ENCODE results near the gene UHRF1.
"Not testable (repeated sequence)": the region's sequence is repeated elsewhere in the genome, so short reads cannot be mapped to it uniquely, and the experiment has no call there.

Gene UHRF1

DNA sequence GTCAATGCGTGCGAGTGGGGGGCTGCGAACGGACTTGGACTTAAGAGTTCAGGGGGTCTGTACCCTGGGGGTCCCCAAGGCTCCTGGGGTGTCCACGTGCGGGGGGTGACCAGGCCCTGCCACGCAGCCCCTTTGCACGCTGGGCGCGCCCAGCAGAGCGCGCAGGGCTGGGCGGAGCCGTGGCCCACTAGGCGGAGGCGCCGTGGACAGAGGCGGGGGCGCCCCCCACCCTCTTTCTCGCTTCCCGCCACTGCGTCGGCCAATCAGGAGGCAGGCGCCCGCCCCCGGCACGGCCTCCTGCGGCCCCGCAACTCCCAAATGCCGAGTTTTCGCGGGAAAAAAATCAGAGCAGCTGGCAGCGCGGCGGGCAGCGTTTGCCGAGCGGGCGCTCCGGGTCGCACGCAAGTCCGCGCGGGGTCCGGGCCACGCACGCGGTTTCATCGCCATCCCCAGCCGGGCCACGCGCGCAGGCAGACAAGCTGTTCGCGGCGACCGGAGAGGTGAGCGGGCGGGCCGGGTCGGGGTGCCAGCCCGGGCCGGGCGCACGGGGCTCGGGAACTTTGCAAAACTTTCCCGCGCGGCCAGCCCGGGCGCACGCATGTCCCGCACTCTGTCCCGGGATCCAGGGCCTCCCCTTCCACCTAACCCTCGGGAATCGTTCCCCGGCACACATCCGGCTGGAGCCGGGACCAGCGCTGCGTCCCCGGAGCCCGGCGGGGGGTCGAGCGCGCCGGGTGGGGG lies at the start of gene UHRF1:
UHRF1 (plus strand) TSS at position 346 of the 741 bp plus-strand sequence. CDS start 1,385 bp downstream, outside the sequence.
- peak in 1 of 2 experiments; percentile 65 for DNase-seq

DNA sequence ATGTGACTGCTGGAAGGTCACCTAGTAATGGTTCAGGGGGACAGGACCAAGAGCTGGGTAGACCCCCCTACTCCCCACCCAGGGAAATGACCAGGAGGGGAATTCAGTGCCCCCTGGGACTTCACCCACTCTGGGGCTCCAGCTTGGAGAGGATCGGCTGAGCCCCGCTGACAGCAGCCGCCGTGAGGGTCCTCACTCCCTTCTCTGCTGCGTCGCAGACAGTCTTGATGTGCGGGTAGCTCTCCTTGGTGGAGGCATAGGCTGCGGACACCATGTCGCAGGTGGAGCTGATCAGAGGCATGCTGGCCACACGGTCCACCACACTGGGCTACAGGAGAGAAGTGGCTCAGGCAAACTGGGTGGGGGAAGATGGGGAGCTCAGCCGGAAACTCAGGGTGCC lies 49.6 kb upstream of the UHRF1 start:
- DNase-seq = no peak

- DNase-seq = no peak
Measured at GRCh38 chr19:4861147-4861546, 48.2 kb upstream of the UHRF1 start.

GRCh38 chr19:4866595-4867424 lies 42.5 kb upstream of the UHRF1 start:
- peak in 1 of 2 experiments; percentile 32 for DNase-seq

DNA sequence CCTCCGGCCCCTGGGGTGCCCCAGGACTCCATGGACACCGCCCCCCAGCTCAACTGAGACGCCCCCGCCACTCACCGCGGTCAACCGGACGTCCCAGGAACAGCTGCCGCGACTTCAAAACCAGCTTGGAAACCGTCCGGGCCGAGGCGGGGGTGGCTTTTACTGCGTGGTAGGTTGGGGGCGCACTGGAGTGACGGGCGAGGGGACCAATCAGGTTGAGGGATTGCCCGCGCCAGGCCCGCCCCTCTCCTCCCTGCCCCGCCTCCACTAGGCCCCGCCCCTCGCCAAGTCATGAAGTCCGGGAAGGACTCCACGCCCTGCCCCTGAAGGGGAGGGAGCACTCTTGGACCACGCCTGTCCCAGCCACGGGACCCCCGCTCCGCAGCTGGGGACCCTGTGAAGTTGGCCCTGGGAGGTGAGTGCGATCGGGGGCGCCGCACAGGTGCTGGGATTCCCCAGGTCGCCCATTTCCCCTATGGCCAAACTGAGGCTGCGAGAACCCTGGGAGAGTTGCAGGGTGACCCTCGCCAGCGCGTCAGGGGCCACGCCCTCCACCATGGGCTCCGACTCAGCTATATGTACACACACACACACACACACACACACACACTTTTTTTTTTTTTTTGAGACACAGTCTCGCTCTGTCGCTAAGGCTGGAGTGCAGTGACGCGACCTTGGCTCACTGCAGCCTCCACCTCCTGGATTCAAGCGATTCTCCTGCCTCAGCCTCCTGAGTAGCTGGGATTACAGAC lies 41.6 kb upstream of the UHRF1 start, which contains the start of gene PLIN3:
PLIN3 (minus strand) TSS at position 134 of the 752 bp plus-strand sequence. CDS start 6,273 bp downstream, outside the sequence.
- DNase-seq = peak; percentile 90

DNA sequence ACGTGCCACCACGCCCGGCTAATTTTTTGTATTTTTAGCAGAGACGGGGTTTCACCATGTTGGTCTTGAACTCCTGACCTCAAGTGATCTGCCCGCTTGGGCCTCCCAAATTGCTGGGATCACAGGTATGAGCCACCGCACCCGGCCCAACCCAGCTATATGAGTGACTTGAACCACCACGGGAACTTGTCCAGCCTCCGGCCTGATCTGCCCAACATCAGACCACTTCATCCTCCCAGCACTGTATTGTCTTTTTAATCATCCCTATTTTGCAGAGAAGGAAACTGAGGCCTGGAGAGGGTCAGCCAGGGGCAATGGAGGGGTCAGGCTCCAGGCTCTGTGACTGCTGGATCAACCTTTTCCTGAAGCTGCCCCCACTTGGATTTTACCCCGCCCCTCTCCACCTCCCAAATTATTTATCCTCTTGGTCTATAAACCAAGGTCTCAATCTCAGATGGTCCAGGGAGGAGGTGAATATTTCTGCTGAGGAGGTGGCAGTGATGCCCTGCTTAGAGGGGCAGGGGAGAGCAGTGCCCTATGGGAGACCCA lies 40.9 kb upstream of the UHRF1 start:
- no peak for DNase-seq

DNA sequence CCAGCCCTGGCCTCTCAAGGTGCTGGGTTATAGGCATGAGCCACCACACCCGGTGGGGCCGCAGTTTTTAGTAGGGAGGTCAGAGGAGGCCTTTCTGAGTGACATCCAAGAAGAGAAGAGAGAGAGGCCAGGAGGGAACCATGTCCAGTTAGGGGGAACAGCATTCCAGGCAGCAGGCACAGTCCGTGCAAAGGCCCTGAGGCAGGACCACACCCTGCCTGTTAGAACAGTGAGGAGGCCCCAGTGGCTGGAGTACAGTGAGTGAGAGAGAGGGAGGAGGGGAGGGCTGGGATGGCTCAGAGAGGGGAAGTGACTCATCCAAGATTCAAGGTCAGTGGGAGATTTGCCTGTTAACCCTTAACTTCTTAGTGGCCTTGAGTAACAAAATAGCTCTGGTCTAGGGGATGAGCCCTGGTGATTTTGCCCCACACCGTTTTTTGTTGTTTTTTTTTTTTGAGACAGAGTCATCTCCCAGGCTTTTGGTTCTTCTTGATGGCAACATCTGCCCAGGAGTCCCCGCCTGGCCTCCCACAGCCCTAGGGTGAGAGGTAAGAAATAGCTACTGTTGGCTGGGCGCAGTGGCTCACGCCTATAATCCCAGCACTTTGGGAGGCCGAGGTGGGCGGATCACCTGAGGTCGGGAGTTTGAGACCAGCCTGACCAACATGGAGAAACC lies 39.1 kb upstream of the UHRF1 start:
- DNase-seq = peak; percentile 86 to 97

DNA sequence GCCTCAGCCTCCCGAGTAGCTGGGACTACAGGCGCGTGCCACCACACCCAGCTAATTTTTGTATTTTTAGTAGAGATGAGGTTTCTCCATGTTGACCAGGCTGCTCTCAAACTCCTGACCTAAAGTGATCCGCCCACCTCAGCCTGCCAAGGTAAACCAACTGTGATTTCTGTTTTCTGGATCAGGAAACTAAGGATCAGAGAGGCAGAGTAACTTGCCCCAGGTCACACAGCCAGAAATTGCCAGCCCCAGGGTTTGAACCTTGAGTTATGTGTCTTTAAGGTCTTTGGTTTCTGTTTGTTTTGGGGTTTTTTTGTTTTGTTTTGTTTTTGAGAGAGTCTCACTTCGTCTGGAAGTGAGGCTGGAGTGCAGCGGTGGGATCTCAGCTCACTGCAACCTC lies 37.6 kb upstream of the UHRF1 start:
- no peak for DNase-seq

DNA sequence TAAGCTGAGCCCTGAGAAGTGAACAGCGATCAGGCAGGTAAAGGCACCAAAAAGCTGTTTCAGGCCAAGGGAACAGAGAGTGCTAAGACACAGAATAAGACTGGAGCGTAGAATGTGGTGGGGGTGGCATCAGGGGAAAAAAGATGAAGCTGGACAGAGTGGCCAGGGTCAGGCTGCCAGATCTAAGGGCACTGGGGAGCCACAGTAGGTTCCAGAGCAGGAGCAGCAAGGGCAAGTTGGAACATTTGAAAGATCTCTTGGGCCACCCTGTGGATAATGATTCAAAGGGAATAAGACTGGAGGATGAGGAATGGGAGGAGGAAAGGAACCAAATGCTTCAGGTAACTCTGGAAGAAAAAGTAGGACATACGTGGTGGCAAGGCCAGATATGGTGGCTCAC lies 35.4 kb upstream of the UHRF1 start:
- no peak for DNase-seq

DNA sequence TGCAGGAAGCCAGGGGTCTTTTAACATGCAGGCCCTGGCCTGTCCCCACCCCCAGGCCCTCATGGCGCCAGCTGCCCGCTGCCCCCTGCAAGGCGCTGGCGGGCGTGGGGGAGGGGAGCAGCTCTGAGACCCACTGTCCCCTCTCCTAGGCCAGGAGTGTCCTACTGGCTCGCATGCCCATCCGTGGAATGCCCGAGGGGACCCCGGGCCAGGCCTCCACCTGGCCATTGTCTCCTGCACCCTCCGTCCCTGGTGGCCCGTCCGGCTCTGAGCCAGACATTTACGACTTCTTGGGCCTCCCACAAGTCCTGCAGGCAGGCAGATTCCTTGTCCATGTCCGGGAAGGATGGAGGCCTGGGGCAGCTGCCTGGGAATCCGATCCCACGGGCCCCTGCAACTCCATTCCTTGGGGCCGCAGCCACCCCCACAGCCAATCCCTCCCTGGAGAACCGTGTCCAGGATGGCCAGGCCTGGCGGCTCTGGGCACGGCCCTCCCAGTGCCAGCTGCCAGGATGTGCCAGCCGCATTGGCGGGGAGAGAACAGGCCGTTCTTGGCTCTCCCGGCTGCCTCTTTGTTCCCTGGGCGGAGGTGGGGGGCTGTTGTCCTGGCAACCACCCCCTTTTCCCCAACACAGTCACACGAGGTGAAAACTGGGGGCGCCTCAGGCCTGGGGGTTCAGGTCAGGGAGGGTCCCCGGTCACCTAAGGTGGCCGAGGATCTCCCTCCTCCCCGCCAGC lies 31.4 kb upstream of the UHRF1 start:
- no peak for DNase-seq

DNA sequence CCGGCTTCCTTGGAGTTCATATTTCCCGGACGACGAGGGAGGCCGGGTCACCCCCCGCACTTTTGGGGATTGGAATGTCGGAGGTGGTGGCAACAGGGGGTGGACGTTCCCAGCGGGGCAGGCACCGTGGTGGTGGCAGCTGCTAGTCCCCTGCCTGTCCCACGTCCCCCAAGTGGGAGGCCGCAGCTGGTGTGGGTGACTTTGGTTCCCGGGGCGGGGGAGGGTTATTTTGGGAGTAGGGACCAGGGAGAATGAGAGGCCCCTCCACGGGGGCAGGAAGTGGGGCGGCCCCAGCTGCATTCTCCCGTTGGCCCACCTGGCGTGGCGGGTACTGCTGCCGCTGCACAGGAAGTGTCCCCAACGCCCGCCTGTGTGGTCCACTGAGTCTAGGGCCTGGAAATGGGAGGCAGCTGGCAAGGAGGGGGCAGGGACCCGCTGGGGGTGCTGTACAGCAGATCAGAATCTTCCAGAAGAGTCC lies 30.8 kb upstream of the UHRF1 start:
- no peak for DNase-seq

DNA sequence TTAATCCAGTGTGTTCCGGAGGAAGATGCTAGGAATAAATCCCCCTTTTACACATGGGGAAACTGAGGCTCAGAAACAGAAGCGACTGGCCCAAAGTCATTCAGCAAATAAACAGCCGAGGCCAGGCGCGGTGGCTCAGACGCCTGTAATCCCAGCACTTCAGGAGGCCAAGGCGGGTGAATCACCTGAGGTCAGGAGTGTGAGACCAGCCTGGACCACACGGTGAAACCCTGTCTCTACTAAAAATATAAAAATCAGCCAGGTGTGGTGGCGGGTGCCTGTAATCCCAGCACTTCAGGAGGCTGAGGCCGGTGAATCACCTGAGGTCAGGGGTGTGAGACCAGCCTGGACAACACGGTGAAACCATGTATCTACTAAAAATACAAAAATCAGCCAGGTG lies 30.3 kb upstream of the UHRF1 start:
- no peak for DNase-seq

DNA sequence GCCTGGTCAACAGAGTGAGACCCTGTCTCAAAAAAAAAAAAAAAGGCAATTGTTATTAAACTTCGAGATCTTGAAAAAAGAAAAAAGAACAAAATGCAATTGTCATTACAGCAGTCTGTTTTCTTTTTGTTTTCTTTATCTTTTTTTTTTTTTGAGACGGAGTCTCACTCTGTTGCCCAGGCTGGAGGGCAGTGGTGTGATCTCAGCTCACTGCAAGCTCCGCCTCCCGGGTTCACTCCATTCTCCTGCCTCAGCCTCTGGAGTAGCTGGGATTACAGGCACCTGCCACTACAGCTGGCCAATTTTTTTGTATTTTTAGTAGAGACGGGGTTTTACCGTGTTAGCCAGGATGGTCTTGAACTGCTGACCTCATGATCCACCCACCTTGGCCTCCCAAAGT lies 26.4 kb upstream of the UHRF1 start:
- not testable (repeated sequence) for DNase-seq

GRCh38 chr19:4884993-4885392 lies 24.3 kb upstream of the UHRF1 start:
- not testable (repeated sequence) for DNase-seq

DNA sequence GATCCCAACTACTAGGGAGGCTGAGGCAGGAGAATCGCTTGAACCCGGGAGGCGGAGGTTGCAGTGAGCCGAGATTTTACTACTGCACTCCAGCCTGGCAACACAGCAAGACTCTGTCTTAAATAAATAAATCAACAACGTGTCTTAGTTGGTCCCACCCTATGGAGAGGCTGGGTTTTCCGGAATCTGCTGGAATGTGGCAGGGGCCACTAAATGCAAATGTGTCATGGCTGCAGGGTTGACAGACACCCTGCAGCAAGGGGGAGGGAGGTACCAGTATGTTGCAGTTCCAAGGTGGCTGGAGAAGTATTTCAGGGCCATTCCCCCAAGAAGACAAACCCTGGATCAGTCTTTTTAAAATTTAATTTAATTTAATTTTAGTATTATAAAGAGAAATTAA lies 21.5 kb upstream of the UHRF1 start:
- not testable (repeated sequence) for DNase-seq

DNA sequence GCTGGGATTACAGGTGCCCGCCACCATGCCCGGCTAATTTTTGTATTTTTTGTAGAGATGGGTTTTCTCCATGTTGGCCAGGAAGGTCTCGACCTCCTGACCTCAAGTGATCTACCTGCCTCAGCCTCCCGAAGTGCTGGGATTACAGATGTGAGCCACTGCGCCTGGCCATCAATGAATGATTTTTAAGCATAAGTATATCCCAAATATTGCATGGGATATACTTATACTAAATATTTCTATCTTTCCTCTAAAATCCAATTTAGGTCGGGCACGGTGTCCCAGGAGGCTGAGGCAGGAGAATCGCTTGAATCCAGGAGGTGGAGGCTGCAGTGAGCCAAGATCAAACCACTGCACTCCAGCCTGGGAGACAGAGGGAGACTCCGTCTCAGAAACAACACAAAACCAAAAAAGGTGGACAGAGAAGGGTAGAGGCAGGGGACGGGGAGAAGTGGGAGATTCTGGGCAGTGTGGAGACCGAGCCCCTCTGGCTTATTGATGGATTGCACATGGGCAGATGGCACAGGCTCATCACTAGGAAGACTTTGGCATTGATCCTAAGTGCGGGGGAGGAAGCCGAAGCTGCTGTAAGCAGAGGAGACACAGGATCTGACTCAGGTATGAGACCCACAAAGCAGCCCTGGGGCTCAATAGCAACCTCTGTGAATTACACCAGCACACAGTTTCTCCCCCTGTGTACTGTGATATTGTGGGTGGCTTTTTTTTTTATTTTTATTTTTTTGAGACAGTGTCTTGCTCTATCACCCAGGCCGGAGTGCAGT lies 20.1 kb upstream of the UHRF1 start:
- peak in 1 of 2 experiments; percentile 45 for DNase-seq

DNA sequence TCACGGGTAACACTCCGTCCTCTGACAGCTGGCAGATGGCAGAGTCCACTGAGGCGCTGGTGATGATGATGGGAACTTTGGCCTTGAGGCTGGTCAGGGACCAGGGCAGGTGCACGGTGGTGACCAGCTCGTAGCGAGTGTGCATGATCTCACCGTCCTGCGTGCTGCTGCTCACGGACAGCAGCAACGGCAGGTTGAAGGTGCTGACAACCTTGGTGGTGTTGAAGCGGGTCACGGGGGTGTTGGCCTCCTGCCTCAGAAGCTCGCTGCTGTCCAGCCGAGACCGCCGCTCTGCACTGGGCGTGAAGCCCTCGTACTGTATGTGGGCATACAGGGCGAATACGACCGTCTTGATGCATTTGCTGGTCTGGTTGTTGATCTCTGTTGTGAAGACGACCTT lies 18.2 kb upstream of the UHRF1 start:
- DNase-seq = no peak

DNA sequence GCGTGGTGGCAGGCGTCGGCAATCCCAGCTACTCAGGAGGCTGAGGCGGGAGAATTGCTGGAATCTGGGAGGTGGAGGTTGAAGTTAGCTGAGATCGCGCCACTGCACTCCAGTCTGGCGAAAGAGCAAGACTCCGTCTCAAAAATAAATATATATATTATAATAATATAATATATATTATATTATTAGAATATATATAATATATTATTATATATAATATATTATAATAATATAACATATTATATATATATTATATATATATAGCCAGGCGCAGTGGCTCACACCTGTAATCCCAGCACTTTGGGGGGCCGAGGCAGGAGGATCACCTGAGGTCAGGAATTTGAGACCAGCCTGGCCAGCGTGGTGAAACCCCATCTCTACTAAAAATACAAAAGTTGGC lies 16.3 kb upstream of the UHRF1 start:
- not testable (repeated sequence) for DNase-seq

- DNase-seq = no peak
Measured at GRCh38 chr19:4896372-4896771, 12.9 kb upstream of the UHRF1 start.

DNA sequence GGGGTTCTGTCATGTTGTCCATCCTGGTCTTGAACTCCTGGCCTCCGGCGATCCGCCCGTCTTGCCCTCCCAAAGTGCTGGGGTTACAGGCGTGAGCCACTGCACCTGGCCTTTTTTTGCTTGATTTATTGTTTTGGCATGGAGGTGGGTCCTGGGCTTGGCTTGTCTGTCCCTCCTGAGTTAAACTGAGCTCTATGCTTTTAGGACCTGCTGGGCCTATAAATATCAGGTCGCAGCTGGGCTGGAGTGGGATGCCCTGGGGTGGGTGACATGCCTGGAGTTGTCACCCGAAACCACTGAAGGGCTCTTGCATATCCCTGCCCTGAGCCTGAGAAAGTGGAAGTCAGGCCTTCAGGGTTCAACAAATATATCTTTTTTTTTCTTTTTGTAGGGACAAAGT lies 12.2 kb upstream of the UHRF1 start:
- no peak for DNase-seq

DNA sequence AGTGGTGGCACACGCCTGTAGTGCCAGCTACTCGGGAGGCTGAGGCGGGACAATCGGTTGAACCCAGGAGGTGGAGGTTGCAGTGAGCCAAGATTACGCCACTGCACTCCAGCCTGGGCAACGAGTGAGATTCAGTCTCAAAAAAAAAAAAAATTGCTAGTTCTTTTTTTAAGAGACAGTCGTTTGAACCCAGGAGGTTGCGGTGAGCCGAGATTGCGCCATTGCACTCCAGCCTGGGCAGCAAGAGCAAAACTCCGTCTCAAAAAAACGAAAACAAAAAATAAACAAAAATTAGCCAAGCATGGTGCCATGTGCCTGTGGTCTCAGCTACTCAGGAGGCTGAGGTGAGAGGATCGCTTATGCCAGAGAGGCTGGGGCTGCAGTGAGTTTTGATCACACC lies 8.4 kb upstream of the UHRF1 start:
- not testable (repeated sequence) for DNase-seq

Data from SW 1271 (cell line).